CD14-positive monocyte (primary cell): ENCODE data around the gene GALNT18. TPM values are rescaled to one million over a fixed set of nuclear protein-coding genes. Genes with fewer than 3 reads are reported as not detected.
A peak's percentile ranks its signal among the peaks of the same experiment; 100 is the strongest.

ENCODE experiments used
- DNase-seq, 3 donors: peaks; one replicate each; pipeline ENCODE4 v3.0.0-alpha.2; 2011 to 2022
- H2AFZ ChIP-seq: 2 replicates; pipeline ENCODE4 v1.6.0; 2012; ENCODE audit warnings: mild to moderate bottlenecking, low read depth, low read length, inconsistent platforms; ENCODE audit not compliant: insufficient read depth, poor library complexity, severe bottlenecking
- H3K27ac ChIP-seq, 2 donors: 1 replicate in 1 of 2; 2 replicates in 1 of 2; pipeline ENCODE4 v1.5.1; 2012 to 2013; ENCODE audit warnings: low read length in 2 of 2, control low read depth in 1 of 2, inconsistent platforms in 1 of 2, low read depth in 1 of 2, mild to moderate bottlenecking in 1 of 2
- H3K27me3 ChIP-seq, 2 donors: one replicate each; pipeline versions ENCODE4 v1.6.0 to v1.6.1; 2011 to 2013; ENCODE audit warnings: low read length in 2 of 2; ENCODE audit not compliant: control insufficient read depth in 2 of 2, insufficient read depth in 2 of 2
- H3K36me3 ChIP-seq, 2 donors: replicated peaks in 1 of 2; 1 replicate in 1 of 2; 2 replicates in 1 of 2; pipeline versions ENCODE4 v1.5.1 to v1.6.1; 2012 to 2013; ENCODE audit warnings: low read length in 2 of 2, control low read depth in 1 of 2, inconsistent platforms in 1 of 2, mild to moderate bottlenecking in 1 of 2; ENCODE audit not compliant: insufficient read depth in 2 of 2, control insufficient read depth in 1 of 2
- H3K4me1 ChIP-seq, 2 donors: 1 replicate in 1 of 2; 2 replicates in 1 of 2; pipeline versions ENCODE4 v1.5.1 to v1.6.1; 2012 to 2013; ENCODE audit warnings: low read length in 2 of 2, control low read depth in 1 of 2, inconsistent platforms in 1 of 2, mild to moderate bottlenecking in 1 of 2, moderate library complexity in 1 of 2; ENCODE audit not compliant: insufficient read depth in 2 of 2, control insufficient read depth in 1 of 2
- H3K4me2 ChIP-seq: replicated peaks from 2 replicates; pipeline ENCODE3; 2012; ENCODE audit warnings: low read length, moderate library complexity, mild to moderate bottlenecking; ENCODE audit not compliant: poor library complexity, severe bottlenecking; ENCODE audit errors: extremely low read depth
- H3K4me3 ChIP-seq, 3 experiments: fragments of 200-600 bp in 1 of 3; sonication (generic) in 1 of 3; replicated peaks in 1 of 3; 1 replicate in 2 of 3; 2 replicates in 1 of 3; pipeline ENCODE4 v1.5.1; 2011 to 2013; ENCODE audit warnings: low read length in 3 of 3, mild to moderate bottlenecking in 3 of 3, control low read depth in 2 of 3, low read depth in 2 of 3, inconsistent platforms in 1 of 3, moderate library complexity in 1 of 3
- H3K79me2 ChIP-seq: 2 replicates; pipeline ENCODE4 v1.6.0; 2012; ENCODE audit warnings: mild to moderate bottlenecking, control low read depth, inconsistent platforms, low read length, moderate library complexity; ENCODE audit not compliant: insufficient read depth
- H3K9ac ChIP-seq: 2 replicates; pipeline ENCODE4 v1.6.0; 2017; ENCODE audit warnings: low read length, mild to moderate bottlenecking; ENCODE audit not compliant: insufficient read depth, poor library complexity, severe bottlenecking
- H3K9me3 ChIP-seq, 2 donors: replicated peaks in 1 of 2; 1 replicate in 1 of 2; 2 replicates in 1 of 2; pipeline versions ENCODE4 v1.5.1 to v1.6.1; 2012 to 2013; ENCODE audit warnings: low read length in 2 of 2, control low read depth in 1 of 2; ENCODE audit not compliant: control insufficient read depth in 1 of 2, insufficient read depth in 1 of 2
- H4K20me1 ChIP-seq: 2 replicates; pipeline ENCODE4 v1.6.0; 2012; ENCODE audit warnings: mild to moderate bottlenecking, low read length, control low read depth, moderate library complexity; ENCODE audit not compliant: insufficient read depth
- H3K27ac Mint-ChIP-seq, 7 donors: one replicate each; pipeline ENCODE4 v1.8.0; 2020; ENCODE audit warnings: mild to moderate bottlenecking in 7 of 7, mixed read lengths in 7 of 7, moderate library complexity in 6 of 7, inconsistent platforms in 2 of 7
- H3K27me3 Mint-ChIP-seq, 3 donors: one replicate each; pipeline ENCODE4 v1.8.0; 2021 to 2022; ENCODE audit warnings: low read depth in 3 of 3, mild to moderate bottlenecking in 3 of 3, mixed read lengths in 3 of 3, moderate library complexity in 3 of 3, inconsistent platforms in 1 of 3
- H3K36me3 Mint-ChIP-seq, 2 donors: one replicate each; pipeline ENCODE4 v1.8.0; 2020; ENCODE audit warnings: mixed read lengths in 2 of 2, inconsistent platforms in 1 of 2, mild to moderate bottlenecking in 1 of 2
- H3K4me1 Mint-ChIP-seq: one replicate; pipeline ENCODE4 v1.8.0; 2020; ENCODE audit warnings: mild to moderate bottlenecking, mixed read lengths
- H3K4me3 Mint-ChIP-seq, 2 donors: one replicate each; pipeline ENCODE4 v1.8.0; 2020; ENCODE audit warnings: mild to moderate bottlenecking in 2 of 2, mixed read lengths in 2 of 2, moderate library complexity in 1 of 2
- H3K9me3 Mint-ChIP-seq, 7 donors: one replicate each; pipeline ENCODE4 v1.8.0; 2020 to 2022; ENCODE audit warnings: mixed read lengths in 7 of 7, mild to moderate bottlenecking in 6 of 7, moderate library complexity in 6 of 7, inconsistent platforms in 2 of 7
- CTCF ChIP-seq: fragments of 200-600 bp; IDR thresholded peaks from one replicate; pipeline ENCODE4 v1.8.0; 2022; ENCODE audit warnings: antibody characterized with exemption, mild to moderate bottlenecking
- WGBS: methylation state at CpG from one replicate; pipeline ENCODE4 v1.1.5; 2013; ENCODE audit warnings: missing lambda C conversion rate; ENCODE audit not compliant: insufficient coverage; 5-methylcytosine and 5-hydroxymethylcytosine counted together
- intact Hi-C, 2 donors: fragments of 100-400 bp; cut with micrococcal nuclease; formaldehyde crosslinking; loops; one replicate each; pipeline versions ENCODE4 v1.15.0 to v1.15.1; 2023
- polyA plus RNA-seq, 3 donors: library from polyadenylated mRNA; depleted of rRNA in 1 of 3; unstranded in 2 of 3; stranded (reverse) in 1 of 3; fragments of 300-500 nt in 2 of 3; fragments of >200 nt in 1 of 3; fragmentation: Illumina TruSeq in 2 of 3; gene quantifications; 1 replicate in 2 of 3; 2 replicates in 1 of 3; pipeline ENCODE4 v1.2.3, GENCODE V29; 2012 to 2021

The GALNT18 gene
- polyA plus RNA-seq, 3 donors = not detected

GRCh38 chr11:11620173-11620920, 1.5 kb downstream of the GALNT18 start:
- Mint-ChIP-seq H3K27me3 (peaks cover 50 to 79% (median 57%) of the 10 kb centered on the region in 3 donors), H3K4me1 (peaks cover 10% of the 10 kb centered on the region), H3K4me3 (peak overlapping the region in 1 of 2 donors; percentile 82), H3K9me3 (peaks cover 0 to 3% (median 2%) of the 10 kb centered on the region in 7 donors), H3K36me3 (no peaks in the 10 kb centered on the region), H3K27ac (no peak overlapping the region)
- H3K9me3 ChIP-seq = no peaks in the 10 kb centered on the region
- DNase-seq = no peak
- peaks cover 0 to 18% of the 10 kb centered on the region in 2 donors for H3K4me1 ChIP-seq
- peak overlapping the region; percentile 66 for H3K4me2 ChIP-seq
- WGBS = 2% methylated on average over 32 of the region's 48 CpGs
- no peaks in the 10 kb centered on the region for H3K79me2 ChIP-seq
- H3K27ac ChIP-seq = no peak overlapping the region
- no peak overlapping the region for H2AFZ ChIP-seq
- H4K20me1 ChIP-seq = no peaks in the 10 kb centered on the region
- H3K4me3 ChIP-seq = peak overlapping the region in 1 of 3 experiments; percentile 60
- H3K36me3 ChIP-seq = no peaks in the 10 kb centered on the region
- intact Hi-C loops = no loop called here
- H3K27me3 ChIP-seq = peaks cover 48 to 59% of the 10 kb centered on the region in 2 donors
- H3K9ac ChIP-seq = no peak overlapping the region
- TF ChIP-seq CTCF = no peak

- H2AFZ ChIP-seq = no peak overlapping the region
- no peaks in the 10 kb centered on the region for H4K20me1 ChIP-seq
- H3K4me3 ChIP-seq = no peak overlapping the region
- no peak overlapping the region for H3K9ac ChIP-seq
- H3K4me2 ChIP-seq = no peak overlapping the region
- H3K27me3 ChIP-seq = peaks cover 46 to 51% of the 10 kb centered on the region in 2 donors
- Mint-ChIP-seq H3K4me1 (peaks cover 10% of the 10 kb centered on the region), H3K9me3 (peaks cover 0 to 3% (median 2%) of the 10 kb centered on the region in 7 donors), H3K36me3 (no peaks in the 10 kb centered on the region), H3K27ac (no peak overlapping the region), H3K27me3 (peaks cover 44 to 77% (median 56%) of the 10 kb centered on the region in 3 donors), H3K4me3 (peak overlapping the region in 1 of 2 donors; percentile 82)
- no peak overlapping the region for H3K27ac ChIP-seq
- 89% methylated on average over 1 of the region's 4 CpGs for WGBS
- no peaks in the 10 kb centered on the region for H3K36me3 ChIP-seq
- no peak for TF ChIP-seq CTCF
- peaks cover 0 to 18% of the 10 kb centered on the region in 2 donors for H3K4me1 ChIP-seq
- DNase-seq = no peak
- H3K79me2 ChIP-seq = no peaks in the 10 kb centered on the region
- intact Hi-C loops = no loop called here
- no peaks in the 10 kb centered on the region for H3K9me3 ChIP-seq
These were observed 2.8 kb downstream of the GALNT18 start for GRCh38 chr11:11618973-11619435.
